HEK293 (cell line): ENCODE data around the gene TMEM181.

Experiments
- CTCF ChIA-PET: fragments of 350-600 bp; formaldehyde crosslinking; extraction: SDS; loops from one replicate; lab custom pipeline; 2021; ENCODE audit warnings: antibody characterized with exemption; lab: Yijun Ruan, JAX
- POLR2A ChIA-PET: fragments of 300-600 bp; formaldehyde crosslinking; extraction: SDS; loops from one replicate; lab custom pipeline; 2020; ENCODE audit warnings: antibody characterized with exemption, inconsistent platforms; lab: Yijun Ruan, JAX
- H3K27ac ChIP-seq: fragments of 200-500 bp; sonication (Bioruptor generic); 2 replicates; pipeline ENCODE4 v1.5.1; 2014; ENCODE audit warnings: low read depth, low read length, control low read depth, inconsistent platforms; ENCODE audit errors: extremely low read depth
- H3K36me3 ChIP-seq, 2 experiments: fragments of 200-500 bp in 1 of 2; sonication (Bioruptor generic) in 1 of 2; 1 replicate in 1 of 2; 2 replicates in 1 of 2; pipeline ENCODE4 v1.5.1; 2014 to 2017; ENCODE audit warnings: inconsistent platforms in 2 of 2, low read length in 2 of 2; ENCODE audit not compliant: control insufficient read depth in 2 of 2, insufficient read depth in 1 of 2
- H3K4me1 ChIP-seq: fragments of 200-500 bp; sonication (Bioruptor generic); 2 replicates; pipeline ENCODE4 v1.5.1; 2014; ENCODE audit warnings: mild to moderate bottlenecking, low read length, inconsistent platforms; ENCODE audit not compliant: control insufficient read depth, insufficient read depth
- H3K4me3 ChIP-seq: 2 replicates; pipeline ENCODE4 v1.5.1; 2011; ENCODE audit warnings: low read depth, mild to moderate bottlenecking, control low read depth, low read length, moderate library complexity
- H3K9me3 ChIP-seq: fragments of 200-500 bp; sonication (Bioruptor generic); 2 replicates; pipeline ENCODE4 v1.5.1; 2014; ENCODE audit warnings: low read depth, low read length, inconsistent platforms; ENCODE audit not compliant: control insufficient read depth, insufficient read depth
- BCL11A ChIP-seq: fragments of 450-650 bp; formaldehyde crosslinking; IDR thresholded peaks from 2 replicates; pipeline ENCODE4 v1.5.1; 2016; ENCODE audit warnings: low read depth, missing biosample characterization, missing genetic modification characterization
- KLF7 ChIP-seq: fragments of 450-650 bp; formaldehyde crosslinking; IDR thresholded peaks from 2 replicates; pipeline ENCODE4 v1.5.1; 2016; ENCODE audit warnings: missing biosample characterization, missing genetic modification characterization, borderline replicate concordance
- MEIS1 ChIP-seq: sonication (generic); formaldehyde crosslinking; IDR thresholded peaks from 2 replicates; pipeline ENCODE4 v1.8.1; 2022; ENCODE audit warnings: missing genetic modification reagents, mild to moderate bottlenecking, borderline replicate concordance
- MZF1 ChIP-seq: fragments of 450-650 bp; formaldehyde crosslinking; IDR thresholded peaks from 2 replicates; pipeline ENCODE4 v1.5.1; 2017; ENCODE audit warnings: missing biosample characterization, missing genetic modification characterization, borderline replicate concordance
- REPIN1 ChIP-seq: fragments of 450-650 bp; formaldehyde crosslinking; IDR thresholded peaks from 2 replicates; pipeline ENCODE4 v1.5.1; 2017; ENCODE audit warnings: missing biosample characterization, missing genetic modification characterization, low read depth
- SP7 ChIP-seq: fragments of 450-650 bp; formaldehyde crosslinking; IDR thresholded peaks from 2 replicates; pipeline ENCODE4 v1.5.1; 2016; ENCODE audit warnings: missing biosample characterization, missing genetic modification characterization
- TCF7L2 ChIP-seq: IDR thresholded peaks from 2 replicates; pipeline ENCODE4 v1.6.1; 2011; ENCODE audit warnings: low read depth, mild to moderate bottlenecking, inconsistent platforms, low read length, moderate library complexity, borderline replicate concordance
- YY1 ChIP-seq: fragments of 450-650 bp; formaldehyde crosslinking; IDR thresholded peaks from 2 replicates; pipeline ENCODE4 v1.5.1; 2018; ENCODE audit warnings: missing biosample characterization, missing genetic modification characterization
- ZNF121 ChIP-seq: fragments of 450-650 bp; formaldehyde crosslinking; IDR thresholded peaks from 2 replicates; pipeline ENCODE4 v1.5.1; 2016; ENCODE audit warnings: missing biosample characterization, missing genetic modification characterization
- ZNF132 ChIP-seq: fragments of 450-650 bp; formaldehyde crosslinking; IDR thresholded peaks from 2 replicates; pipeline ENCODE4 v1.5.1; 2017; ENCODE audit warnings: missing biosample characterization, missing genetic modification characterization, borderline replicate concordance
- ZNF24 ChIP-seq: fragments of 450-650 bp; formaldehyde crosslinking; IDR thresholded peaks from 2 replicates; pipeline ENCODE4 v1.5.1; 2016; ENCODE audit warnings: missing biosample characterization, missing genetic modification characterization
- ZNF274 ChIP-seq, 2 experiments: fragments of 200-500 bp in 1 of 2; fragments of 450-650 bp in 1 of 2; sonication (Bioruptor generic) in 1 of 2; formaldehyde crosslinking in 1 of 2; IDR thresholded peaks; 2 replicates each; pipeline versions ENCODE4 v1.5.1 to v1.6.1; 2014 to 2016; ENCODE audit warnings: borderline replicate concordance in 1 of 2, inconsistent platforms in 1 of 2, low read length in 1 of 2, missing biosample characterization in 1 of 2, missing genetic modification characterization in 1 of 2
- ZNF350 ChIP-seq: fragments of 450-650 bp; formaldehyde crosslinking; IDR thresholded peaks from 2 replicates; pipeline ENCODE4 v1.5.0; 2017; ENCODE audit warnings: missing biosample characterization, mild to moderate bottlenecking, missing genetic modification characterization
- ZNF416 ChIP-seq: fragments of 450-650 bp; formaldehyde crosslinking; IDR thresholded peaks from 2 replicates; pipeline ENCODE4 v1.5.1; 2016; ENCODE audit warnings: missing biosample characterization, missing genetic modification characterization
- ZNF837 ChIP-seq: fragments of 450-650 bp; formaldehyde crosslinking; IDR thresholded peaks from 2 replicates; pipeline ENCODE4 v1.5.1; 2016; ENCODE audit warnings: missing biosample characterization, missing genetic modification characterization
- ZNF843 ChIP-seq: fragments of 450-650 bp; formaldehyde crosslinking; IDR thresholded peaks from 2 replicates; pipeline ENCODE4 v1.5.1; 2016; ENCODE audit warnings: missing biosample characterization, missing genetic modification characterization
- TF ChIP-seq, protein P1 (sequence below): fragments of 450-650 bp; formaldehyde crosslinking; IDR thresholded peaks from 2 replicates; pipeline ENCODE4 v1.5.1; 2017; ENCODE audit warnings: missing biosample characterization, missing genetic modification characterization
- TF ChIP-seq, protein P2 (sequence below): fragments of 450-650 bp; formaldehyde crosslinking; IDR thresholded peaks from 2 replicates; pipeline ENCODE4 v1.5.1; 2016; ENCODE audit warnings: missing biosample characterization, missing genetic modification characterization
- TF ChIP-seq, protein P3 (sequence below): fragments of 450-650 bp; formaldehyde crosslinking; IDR thresholded peaks from 2 replicates; pipeline ENCODE4 v1.5.1; 2016; ENCODE audit warnings: missing biosample characterization, missing genetic modification characterization, low read depth
- TF ChIP-seq, protein P4 (sequence below): fragments of 450-650 bp; formaldehyde crosslinking; IDR thresholded peaks from 2 replicates; pipeline ENCODE4 v1.5.1; 2016; ENCODE audit warnings: missing biosample characterization, missing genetic modification characterization

The TMEM181 gene

DNA sequence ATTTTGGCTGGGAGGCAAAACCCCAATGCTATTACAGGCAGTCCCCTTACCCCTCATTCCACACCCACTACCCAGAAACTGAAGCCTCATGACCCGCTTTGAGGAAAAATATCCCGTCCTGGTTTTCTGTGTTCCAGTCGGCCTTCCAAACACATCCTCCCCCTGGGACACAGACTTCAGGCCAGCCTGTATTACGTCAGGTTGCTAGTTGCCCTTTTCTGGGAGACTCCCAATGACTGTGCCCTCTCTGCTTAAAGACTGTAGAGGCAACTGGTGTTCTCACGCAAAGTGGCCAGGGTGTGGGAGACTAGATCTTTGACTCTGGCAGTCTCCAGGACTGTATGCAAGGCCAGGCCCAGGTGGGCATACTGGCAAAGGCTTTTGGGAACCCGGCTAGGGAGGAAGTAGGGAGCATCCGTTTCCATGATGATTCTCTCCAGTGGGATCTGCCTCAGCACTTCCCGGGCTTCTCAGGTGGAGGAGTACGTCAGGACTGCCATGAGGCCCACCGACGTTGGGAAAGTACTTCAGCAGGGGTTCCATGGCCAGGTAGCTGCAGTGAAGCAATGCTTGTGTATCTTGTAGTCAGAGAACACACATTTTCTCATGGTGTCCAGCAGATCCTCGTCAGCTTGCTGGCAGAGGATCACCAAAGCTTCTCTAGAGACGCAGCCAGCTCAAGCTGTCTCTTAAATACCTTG is 49.7 kb downstream of the TMEM181 start:
- no peak overlapping the region for H3K4me3 ChIP-seq
- ChIA-PET POLR2A (interaction anchor here (0.6 kb wide), 1 partner anchor 10 kb away, joined by 3 read pairs; no protein-coding TSS in a partner anchor), CTCF (interaction anchor here (0.7 to 1.6 kb wide), 4 partner anchors 13 to 395 kb away, joined by 3 to 9 read pairs (median 5); no protein-coding TSS in a partner anchor)
- no peaks in the 10 kb centered on the region for H3K4me1 ChIP-seq
- no peaks in the 10 kb centered on the region for H3K9me3 ChIP-seq
- TF ChIP-seq ZNF24 (tag by site-specific recombination) (no peak), SP7 (tag by site-specific recombination) (no peak), TCF7L2 (no peak), ZNF416 (tag by site-specific recombination) (no peak), ZNF121 (no peak), MEIS1 (no peak)
- TF ChIP-seq, protein P1, sequence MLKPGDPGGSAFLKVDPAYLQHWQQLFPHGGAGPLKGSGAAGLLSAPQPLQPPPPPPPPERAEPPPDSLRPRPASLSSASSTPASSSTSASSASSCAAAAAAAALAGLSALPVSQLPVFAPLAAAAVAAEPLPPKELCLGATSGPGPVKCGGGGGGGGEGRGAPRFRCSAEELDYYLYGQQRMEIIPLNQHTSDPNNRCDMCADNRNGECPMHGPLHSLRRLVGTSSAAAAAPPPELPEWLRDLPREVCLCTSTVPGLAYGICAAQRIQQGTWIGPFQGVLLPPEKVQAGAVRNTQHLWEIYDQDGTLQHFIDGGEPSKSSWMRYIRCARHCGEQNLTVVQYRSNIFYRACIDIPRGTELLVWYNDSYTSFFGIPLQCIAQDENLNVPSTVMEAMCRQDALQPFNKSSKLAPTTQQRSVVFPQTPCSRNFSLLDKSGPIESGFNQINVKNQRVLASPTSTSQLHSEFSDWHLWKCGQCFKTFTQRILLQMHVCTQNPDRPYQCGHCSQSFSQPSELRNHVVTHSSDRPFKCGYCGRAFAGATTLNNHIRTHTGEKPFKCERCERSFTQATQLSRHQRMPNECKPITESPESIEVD: no peak
- H3K27ac ChIP-seq: no peak overlapping the region
- H3K36me3 ChIP-seq: peaks cover 11 to 92% of the 10 kb centered on the region in 2 experiments; a peak in 2 of 3 replicates

DNA sequence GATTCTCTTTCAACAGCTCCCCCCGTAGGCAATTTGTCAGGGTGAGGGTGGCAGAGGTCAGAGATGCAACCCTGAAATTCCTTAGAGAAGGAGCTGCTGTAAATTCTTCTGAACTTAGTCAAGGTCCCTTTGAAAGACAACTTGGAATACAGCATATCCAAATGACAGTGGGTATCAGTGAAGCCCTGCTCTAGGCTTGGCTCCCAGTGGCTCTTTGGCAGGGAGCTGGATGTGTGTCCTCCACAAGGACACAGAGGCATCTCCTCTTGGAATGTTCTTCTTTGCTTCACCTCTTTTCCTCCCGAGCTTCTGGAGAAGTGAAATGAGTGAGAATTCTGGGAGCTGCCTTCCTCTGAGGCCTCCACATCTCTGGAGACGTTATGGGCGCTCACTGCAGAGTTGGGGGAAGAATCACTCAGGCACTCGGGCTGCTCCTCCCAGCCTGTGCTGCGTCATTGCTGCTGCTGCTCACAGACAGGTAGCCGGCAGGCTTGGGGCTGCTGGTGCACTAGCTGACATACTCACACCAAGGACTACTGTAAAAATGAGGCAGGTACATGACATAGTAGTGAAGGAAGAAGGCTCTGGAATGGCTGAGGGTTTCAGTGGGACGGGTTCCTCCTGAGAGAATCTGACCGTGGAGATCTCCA is 50.6 kb downstream of the TMEM181 start:
- ChIA-PET CTCF (interaction anchor here (0.6 to 1.6 kb wide), 3 partner anchors 114 to 396 kb away, joined by 3 to 9 read pairs (median 3); no protein-coding TSS in a partner anchor), POLR2A (interaction anchor here (0.6 kb wide), 1 partner anchor 10 kb away, joined by 3 read pairs; no protein-coding TSS in a partner anchor)
- Histone ChIP-seq H3K9me3 (no peaks in the 10 kb centered on the region), H3K27ac (no peak overlapping the region), H3K36me3 (peaks cover 11 to 97% of the 10 kb centered on the region in 2 experiments; a peak in 2 of 3 replicates), H3K4me1 (no peaks in the 10 kb centered on the region)
- TF ChIP-seq ZNF132: no peak
- TF ChIP-seq, protein P2, sequence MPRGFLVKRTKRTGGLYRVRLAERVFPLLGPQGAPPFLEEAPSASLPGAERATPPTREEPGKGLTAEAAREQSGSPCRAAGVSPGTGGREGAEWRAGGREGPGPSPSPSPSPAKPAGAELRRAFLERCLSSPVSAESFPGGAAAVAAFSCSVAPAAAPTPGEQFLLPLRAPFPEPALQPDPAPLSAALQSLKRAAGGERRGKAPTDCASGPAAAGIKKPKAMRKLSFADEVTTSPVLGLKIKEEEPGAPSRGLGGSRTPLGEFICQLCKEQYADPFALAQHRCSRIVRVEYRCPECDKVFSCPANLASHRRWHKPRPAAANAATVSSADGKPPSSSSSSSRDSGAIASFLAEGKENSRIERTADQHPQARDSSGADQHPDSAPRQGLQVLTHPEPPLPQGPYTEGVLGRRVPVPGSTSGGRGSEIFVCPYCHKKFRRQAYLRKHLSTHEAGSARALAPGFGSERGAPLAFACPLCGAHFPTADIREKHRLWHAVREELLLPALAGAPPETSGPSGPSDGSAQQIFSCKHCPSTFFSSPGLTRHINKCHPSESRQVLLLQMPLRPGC (tag by site-specific recombination): no peak
- no peak for TF ChIP-seq ZNF350
- no peak for TF ChIP-seq MEIS1
- TF ChIP-seq YY1: no peak
- TF ChIP-seq MZF1 (tag by site-specific recombination): no peak
- TF ChIP-seq ZNF274 (IDR thresholded peaks at IDR 0.05; ENCODE audit: low read length): no peak
- no peak for TF ChIP-seq ZNF274 (tag by site-specific recombination; IDR thresholded peaks at IDR 0.05; ENCODE audit: borderline replicate concordance)
- TF ChIP-seq ZNF837: no peak
- TF ChIP-seq ZNF843 (tag by site-specific recombination): no peak
- TF ChIP-seq KLF7 (tag by site-specific recombination): no peak
- TF ChIP-seq BCL11A (tag by site-specific recombination): no peak
- TF ChIP-seq SP7 (tag by site-specific recombination): no peak
- no peak for TF ChIP-seq REPIN1 (tag by site-specific recombination)
- TF ChIP-seq, protein P3, sequence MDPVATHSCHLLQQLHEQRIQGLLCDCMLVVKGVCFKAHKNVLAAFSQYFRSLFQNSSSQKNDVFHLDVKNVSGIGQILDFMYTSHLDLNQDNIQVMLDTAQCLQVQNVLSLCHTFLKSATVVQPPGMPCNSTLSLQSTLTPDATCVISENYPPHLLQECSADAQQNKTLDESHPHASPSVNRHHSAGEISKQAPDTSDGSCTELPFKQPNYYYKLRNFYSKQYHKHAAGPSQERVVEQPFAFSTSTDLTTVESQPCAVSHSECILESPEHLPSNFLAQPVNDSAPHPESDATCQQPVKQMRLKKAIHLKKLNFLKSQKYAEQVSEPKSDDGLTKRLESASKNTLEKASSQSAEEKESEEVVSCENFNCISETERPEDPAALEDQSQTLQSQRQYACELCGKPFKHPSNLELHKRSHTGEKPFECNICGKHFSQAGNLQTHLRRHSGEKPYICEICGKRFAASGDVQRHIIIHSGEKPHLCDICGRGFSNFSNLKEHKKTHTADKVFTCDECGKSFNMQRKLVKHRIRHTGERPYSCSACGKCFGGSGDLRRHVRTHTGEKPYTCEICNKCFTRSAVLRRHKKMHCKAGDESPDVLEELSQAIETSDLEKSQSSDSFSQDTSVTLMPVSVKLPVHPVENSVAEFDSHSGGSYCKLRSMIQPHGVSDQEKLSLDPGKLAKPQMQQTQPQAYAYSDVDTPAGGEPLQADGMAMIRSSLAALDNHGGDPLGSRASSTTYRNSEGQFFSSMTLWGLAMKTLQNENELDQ: no peak
- TF ChIP-seq, protein P4, sequence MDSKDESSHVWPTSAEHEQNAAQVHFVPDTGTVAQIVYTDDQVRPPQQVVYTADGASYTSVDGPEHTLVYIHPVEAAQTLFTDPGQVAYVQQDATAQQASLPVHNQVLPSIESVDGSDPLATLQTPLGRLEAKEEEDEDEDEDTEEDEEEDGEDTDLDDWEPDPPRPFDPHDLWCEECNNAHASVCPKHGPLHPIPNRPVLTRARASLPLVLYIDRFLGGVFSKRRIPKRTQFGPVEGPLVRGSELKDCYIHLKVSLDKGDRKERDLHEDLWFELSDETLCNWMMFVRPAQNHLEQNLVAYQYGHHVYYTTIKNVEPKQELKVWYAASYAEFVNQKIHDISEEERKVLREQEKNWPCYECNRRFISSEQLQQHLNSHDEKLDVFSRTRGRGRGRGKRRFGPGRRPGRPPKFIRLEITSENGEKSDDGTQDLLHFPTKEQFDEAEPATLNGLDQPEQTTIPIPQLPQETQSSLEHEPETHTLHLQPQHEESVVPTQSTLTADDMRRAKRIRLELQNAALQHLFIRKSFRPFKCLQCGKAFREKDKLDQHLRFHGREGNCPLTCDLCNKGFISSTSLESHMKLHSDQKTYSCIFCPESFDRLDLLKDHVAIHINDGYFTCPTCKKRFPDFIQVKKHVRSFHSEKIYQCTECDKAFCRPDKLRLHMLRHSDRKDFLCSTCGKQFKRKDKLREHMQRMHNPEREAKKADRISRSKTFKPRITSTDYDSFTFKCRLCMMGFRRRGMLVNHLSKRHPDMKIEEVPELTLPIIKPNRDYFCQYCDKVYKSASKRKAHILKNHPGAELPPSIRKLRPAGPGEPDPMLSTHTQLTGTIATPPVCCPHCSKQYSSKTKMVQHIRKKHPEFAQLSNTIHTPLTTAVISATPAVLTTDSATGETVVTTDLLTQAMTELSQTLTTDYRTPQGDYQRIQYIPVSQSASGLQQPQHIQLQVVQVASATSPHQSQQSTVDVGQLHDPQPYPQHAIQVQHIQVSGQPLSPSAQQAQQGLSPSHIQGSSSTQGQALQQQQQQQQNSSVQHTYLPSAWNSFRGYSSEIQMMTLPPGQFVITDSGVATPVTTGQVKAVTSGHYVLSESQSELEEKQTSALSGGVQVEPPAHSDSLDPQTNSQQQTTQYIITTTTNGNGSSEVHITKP (tag by site-specific recombination): no peak
- TF ChIP-seq, all 188 proteins: peak for 0
- H3K4me3 ChIP-seq: no peak overlapping the region
